ENCODE measurements around the gene SAE1. TPM values are rescaled to one million over a fixed set of nuclear protein-coding genes. Genes with fewer than 3 reads are reported as not detected.

The SAE1 gene
- 100 to 1,000 TPM in 1 of 2 donors, 10 to 100 TPM in 1; 95.6 to 158 TPM for total RNA-seq

GRCh38 chr19:47130589-47131227, at the start of gene SAE1:
SAE1 (plus strand) TSS chr19:47130835; CDS start chr19:47130931, 96 bp downstream.
- Mint-ChIP-seq H3K4me3 (peak within 1 kb of the TSS; percentile 96), H3K27ac (peak within 1 kb of the TSS; percentile 97), H3K9me3 (peaks cover 3% of the 10 kb centered on the region), H3K36me3 (peaks cover 25% of the 10 kb centered on the region), H3K4me1 (ENCODE audit: low read depth in 2 of 2) (peaks cover 40 to 48% of the 10 kb centered on the region in 2 donors), H3K27me3 (no peaks in the 10 kb centered on the region)
- DNase-seq (ENCODE audit: low spot score) (peak; percentile 96), ATAC-seq (peak; percentile 95)

DNA sequence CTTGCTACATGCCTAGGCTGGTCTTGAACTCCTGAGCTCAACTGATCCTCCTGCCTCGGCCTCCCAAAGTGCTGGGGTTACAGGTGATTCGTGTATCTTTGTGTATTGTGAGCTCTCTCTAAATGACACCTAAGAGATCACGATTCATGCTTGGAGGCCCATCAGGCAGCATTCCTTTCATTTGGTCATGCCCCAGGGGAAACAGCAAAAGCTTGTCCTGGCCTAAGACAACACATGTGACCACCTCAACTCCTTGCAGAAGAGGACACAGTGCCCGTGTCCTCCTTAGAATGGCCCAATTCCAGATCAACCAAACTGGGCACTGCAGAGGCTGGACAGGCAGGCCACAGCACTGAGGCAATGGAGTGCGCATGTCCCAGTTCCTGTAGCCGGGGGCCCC, 49.5 kb upstream of the SAE1 start:
- Mint-ChIP-seq H3K27ac (no peak overlapping the region), H3K27me3 (no peaks in the 10 kb centered on the region), H3K36me3 (peaks cover 5% of the 10 kb centered on the region), H3K4me3 (no peak overlapping the region), H3K4me1 (ENCODE audit: low read depth in 2 of 2) (peaks cover 4 to 6% of the 10 kb centered on the region in 2 donors), H3K9me3 (no peaks in the 10 kb centered on the region)
- ATAC-seq (no peak), DNase-seq (ENCODE audit: low spot score) (no peak)

- Mint-ChIP-seq H3K27ac (no peak overlapping the region), H3K4me1 (ENCODE audit: low read depth in 2 of 2) (peaks cover 4 to 6% of the 10 kb centered on the region in 2 donors), H3K4me3 (no peak overlapping the region), H3K36me3 (peaks cover 5% of the 10 kb centered on the region), H3K27me3 (no peaks in the 10 kb centered on the region), H3K9me3 (no peaks in the 10 kb centered on the region)
- DNase-seq (ENCODE audit: low spot score) (no peak), ATAC-seq (no peak)
Observed at GRCh38 chr19:47082493-47082892, 48.1 kb upstream of the SAE1 start.

DNA sequence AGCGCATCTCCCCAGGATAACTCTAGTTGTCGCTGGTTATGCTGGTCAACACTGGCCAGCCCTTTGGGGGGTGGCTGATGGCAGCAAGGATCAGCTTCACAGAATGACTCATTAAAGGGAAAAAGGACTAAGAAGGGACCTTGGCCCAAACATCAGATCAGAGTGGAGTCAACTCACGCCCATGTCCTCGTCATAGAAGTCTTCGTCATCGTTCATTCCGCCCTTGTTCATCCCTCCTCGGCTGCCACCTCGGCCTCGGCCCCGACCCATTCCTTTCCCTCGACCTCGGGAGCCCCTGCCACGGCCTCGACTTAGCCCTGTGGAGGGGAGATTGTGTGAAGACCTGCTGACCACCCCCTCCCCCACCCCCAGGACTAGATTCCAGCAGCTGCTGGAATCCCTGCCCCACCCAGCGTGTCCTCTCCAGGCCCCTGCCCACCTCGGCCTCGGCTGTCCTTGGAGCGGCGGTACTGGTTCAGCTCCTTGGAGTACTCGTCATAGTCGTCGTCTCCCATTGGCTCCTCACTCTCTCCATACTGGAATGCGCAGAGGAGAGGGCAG, 45.7 kb upstream of the SAE1 start:
- DNase-seq (ENCODE audit: low spot score) = no peak
- ATAC-seq = no peak
- no peaks in the 10 kb centered on the region for H3K9me3 Mint-ChIP-seq
- H3K4me3 Mint-ChIP-seq = no peak overlapping the region
- peaks cover 9 to 11% of the 10 kb centered on the region in 2 donors for H3K4me1 Mint-ChIP-seq (ENCODE audit: low read depth in 2 of 2)
- H3K27me3 Mint-ChIP-seq = no peaks in the 10 kb centered on the region
- peaks cover 5% of the 10 kb centered on the region for H3K36me3 Mint-ChIP-seq
- H3K27ac Mint-ChIP-seq = peak overlapping the region in 1 of 2 donors; percentile 54

- no peaks in the 10 kb centered on the region for H3K9me3 Mint-ChIP-seq
- ATAC-seq (no peak), DNase-seq (ENCODE audit: low spot score) (no peak)
- peaks cover 13% of the 10 kb centered on the region for H3K36me3 Mint-ChIP-seq
- no peak overlapping the region for H3K4me3 Mint-ChIP-seq
- no peaks in the 10 kb centered on the region for H3K27me3 Mint-ChIP-seq
- peak overlapping the region; percentile 18 to 47 for H3K27ac Mint-ChIP-seq
- H3K4me1 Mint-ChIP-seq (ENCODE audit: low read depth in 2 of 2) = peaks cover 13 to 17% of the 10 kb centered on the region in 2 donors
Observed at GRCh38 chr19:47086280-47086679, 44.4 kb upstream of the SAE1 start.

DNA sequence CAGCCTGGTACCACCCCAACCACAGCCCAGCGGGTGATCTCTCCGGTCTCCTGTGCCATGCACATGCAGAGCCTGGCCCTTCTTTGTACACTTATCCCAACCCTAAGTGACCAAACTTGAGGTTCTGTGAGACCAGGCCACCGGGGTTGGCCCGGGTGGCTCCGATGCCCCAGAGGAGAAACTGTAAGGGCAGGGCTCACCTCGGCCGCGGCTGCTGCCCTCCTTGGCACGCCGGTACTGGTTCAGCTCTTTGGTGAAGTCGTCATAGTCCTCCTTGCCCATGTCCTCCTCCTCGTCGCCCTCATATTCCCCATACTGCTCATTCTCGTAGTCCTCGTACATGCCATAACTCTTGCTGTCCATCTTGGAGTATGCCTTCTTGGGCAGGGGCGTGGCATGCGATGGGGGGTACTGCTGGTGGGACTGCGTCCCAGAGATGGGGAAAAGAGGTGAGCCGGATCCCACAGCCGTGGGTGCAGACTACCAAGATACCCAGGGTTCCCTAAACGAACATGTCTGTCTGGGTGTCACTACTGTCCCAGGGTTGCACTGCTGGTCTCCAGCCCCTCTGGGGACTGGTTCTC, 40.8 kb upstream of the SAE1 start:
- Mint-ChIP-seq H3K36me3 (peaks cover 25% of the 10 kb centered on the region), H3K4me3 (peak overlapping the region; percentile 76), H3K27me3 (no peaks in the 10 kb centered on the region), H3K27ac (peak overlapping the region; percentile 64 to 100), H3K4me1 (ENCODE audit: low read depth in 2 of 2) (peaks cover 35 to 36% of the 10 kb centered on the region in 2 donors), H3K9me3 (no peaks in the 10 kb centered on the region)
- no peak for ATAC-seq
- no peak for DNase-seq (ENCODE audit: low spot score)

DNA sequence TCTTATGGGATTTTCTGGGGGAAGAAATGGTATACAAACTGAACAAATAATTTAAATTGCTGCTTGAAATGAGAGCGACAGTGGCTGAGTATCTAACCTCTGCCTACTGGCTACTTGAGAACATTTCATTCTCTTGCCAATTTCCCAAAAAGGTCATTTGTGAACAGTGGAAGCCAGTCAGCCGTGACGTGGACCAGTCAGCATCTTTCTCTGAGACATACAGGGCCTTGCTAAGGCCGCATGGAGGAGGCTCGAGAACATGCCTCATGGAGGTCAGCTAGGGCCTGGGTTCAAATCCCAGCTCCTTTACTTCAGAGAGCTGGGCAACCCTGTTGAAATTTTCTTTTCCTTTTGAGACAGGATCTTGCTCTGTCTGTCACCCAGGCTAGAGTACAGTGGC, 37.4 kb upstream of the SAE1 start:
- Mint-ChIP-seq H3K4me1 (ENCODE audit: low read depth in 2 of 2) (peaks cover 57 to 59% of the 10 kb centered on the region in 2 donors), H3K36me3 (peaks cover 25% of the 10 kb centered on the region), H3K4me3 (peak overlapping the region; percentile 100), H3K27ac (peak overlapping the region; percentile 100), H3K9me3 (no peaks in the 10 kb centered on the region), H3K27me3 (no peaks in the 10 kb centered on the region)
- no peak for DNase-seq (ENCODE audit: low spot score)
- peak in 1 of 2 donors; percentile 4 for ATAC-seq

DNA sequence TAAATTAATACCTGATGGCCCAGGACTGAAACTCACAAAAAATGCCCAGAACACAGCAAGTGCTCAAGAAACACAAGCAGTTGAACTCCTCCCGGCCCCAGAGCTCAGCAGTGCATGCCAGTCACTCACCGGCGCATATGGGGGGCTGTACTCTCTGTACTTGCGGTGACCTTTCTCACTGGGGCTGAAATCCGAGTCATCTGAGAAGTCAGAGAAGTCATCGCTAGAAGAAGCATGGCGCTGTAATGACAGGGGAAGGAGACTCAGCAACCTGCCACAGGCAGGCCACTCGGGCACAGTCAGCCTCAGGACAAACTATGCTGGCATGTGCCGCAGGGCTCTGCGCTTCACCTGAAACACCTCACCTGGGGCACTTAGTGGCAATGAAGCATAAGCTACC, 36.8 kb upstream of the SAE1 start:
- Mint-ChIP-seq H3K36me3 (peaks cover 25% of the 10 kb centered on the region), H3K4me3 (peak overlapping the region; percentile 100), H3K27ac (peak overlapping the region; percentile 100), H3K4me1 (ENCODE audit: low read depth in 2 of 2) (peaks cover 63% of the 10 kb centered on the region in 2 donors), H3K9me3 (no peaks in the 10 kb centered on the region), H3K27me3 (no peaks in the 10 kb centered on the region)
- ATAC-seq = peak; percentile 40 to 80
- peak; percentile 67 for DNase-seq (ENCODE audit: low spot score)

DNA sequence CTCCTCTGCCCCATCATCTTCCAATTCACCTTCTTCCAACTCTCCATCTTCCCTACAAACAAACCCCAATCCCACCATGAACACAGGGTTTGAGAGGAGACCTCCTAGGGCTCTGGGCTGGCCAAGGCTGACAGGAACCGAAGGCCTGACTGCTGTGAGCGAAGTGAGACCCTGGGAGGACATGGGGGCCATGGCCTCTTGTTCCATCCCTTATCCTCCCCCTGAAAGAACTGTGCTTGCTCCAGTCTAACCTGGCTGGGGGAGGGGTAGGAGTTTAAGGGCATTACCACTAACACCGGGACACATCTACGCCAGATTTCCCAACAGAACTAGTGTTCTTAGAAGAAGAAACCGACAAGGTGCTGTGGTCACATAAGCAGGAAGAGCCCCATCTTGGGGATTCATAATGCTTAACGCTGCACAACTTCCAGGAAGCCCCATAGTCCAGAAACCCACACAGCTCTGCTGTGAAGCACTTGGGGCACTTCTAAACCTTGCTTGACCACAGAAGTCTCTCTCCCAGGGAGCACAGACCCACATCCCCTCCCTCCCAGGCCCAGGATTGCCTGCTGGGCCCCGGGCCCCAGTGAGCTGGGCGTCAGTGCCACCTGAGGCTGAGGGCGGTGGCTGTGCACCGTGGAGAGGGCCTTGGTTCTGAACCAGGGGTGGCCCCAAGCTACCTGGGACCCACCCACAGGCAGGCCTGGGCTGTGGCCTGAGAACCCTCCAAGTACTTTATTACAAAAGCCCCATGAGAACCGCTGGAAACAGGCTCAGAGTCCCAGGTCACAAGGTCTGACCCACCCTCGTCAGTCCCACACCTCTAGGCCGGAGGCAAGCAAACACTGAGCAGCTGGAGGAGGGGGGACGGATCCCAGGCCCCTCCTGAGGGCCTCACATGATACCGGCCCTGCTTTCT, 35.8 kb upstream of the SAE1 start:
- H3K27me3 Mint-ChIP-seq = no peaks in the 10 kb centered on the region
- H3K4me3 Mint-ChIP-seq = peak overlapping the region; percentile 100
- no peaks in the 10 kb centered on the region for H3K9me3 Mint-ChIP-seq
- peak overlapping the region; percentile 100 for H3K27ac Mint-ChIP-seq
- DNase-seq (ENCODE audit: low spot score) (peak; percentile 90), ATAC-seq (peak; percentile 88 to 92)
- H3K4me1 Mint-ChIP-seq (ENCODE audit: low read depth in 2 of 2) = peaks cover 60 to 63% of the 10 kb centered on the region in 2 donors
- peaks cover 25% of the 10 kb centered on the region for H3K36me3 Mint-ChIP-seq

DNA sequence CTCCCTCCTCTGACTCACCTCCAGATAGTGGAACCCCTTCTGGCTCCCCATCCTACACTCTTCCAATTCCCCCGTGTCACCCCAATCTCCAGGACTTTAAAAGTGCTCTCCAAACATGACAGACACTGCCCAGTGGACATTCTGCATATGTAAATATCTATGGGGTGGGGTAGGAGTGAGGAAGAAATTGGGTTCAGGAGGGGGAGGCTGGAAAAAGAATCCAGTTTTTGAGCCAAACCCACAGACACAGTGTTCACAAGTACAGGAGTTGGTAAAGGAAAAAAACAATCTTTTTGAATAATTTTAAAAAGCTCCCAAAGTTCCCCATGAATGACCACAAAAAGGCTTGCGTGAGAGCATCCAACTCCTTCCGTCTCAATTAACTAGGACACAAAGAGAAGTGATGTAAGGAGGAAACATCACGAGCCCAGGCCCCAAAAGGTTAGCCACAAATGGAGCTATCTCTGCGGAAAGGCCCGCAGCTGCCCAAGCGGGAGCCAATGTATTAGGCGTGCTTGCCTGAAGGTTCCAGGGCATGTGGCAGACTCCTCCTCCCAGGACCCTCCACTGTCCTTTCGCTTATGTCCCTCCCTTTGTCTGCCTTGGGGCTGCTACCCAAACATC, 35.0 kb upstream of the SAE1 start:
- no peaks in the 10 kb centered on the region for H3K9me3 Mint-ChIP-seq
- peaks cover 20% of the 10 kb centered on the region for H3K36me3 Mint-ChIP-seq
- H3K27ac Mint-ChIP-seq = peak overlapping the region; percentile 100
- H3K4me3 Mint-ChIP-seq = peak overlapping the region; percentile 100
- DNase-seq (ENCODE audit: low spot score) (no peak), ATAC-seq (no peak)
- H3K4me1 Mint-ChIP-seq (ENCODE audit: low read depth in 2 of 2) = peaks cover 58 to 61% of the 10 kb centered on the region in 2 donors
- no peaks in the 10 kb centered on the region for H3K27me3 Mint-ChIP-seq

- DNase-seq (ENCODE audit: low spot score) (no peak), ATAC-seq (no peak)
- Mint-ChIP-seq H3K4me1 (ENCODE audit: low read depth in 2 of 2) (peaks cover 54 to 59% of the 10 kb centered on the region in 2 donors), H3K27me3 (no peaks in the 10 kb centered on the region), H3K27ac (peak overlapping the region; percentile 100), H3K36me3 (peaks cover 17% of the 10 kb centered on the region), H3K9me3 (no peaks in the 10 kb centered on the region), H3K4me3 (peak overlapping the region; percentile 100)
Observed at GRCh38 chr19:47096100-47096704, 34.4 kb upstream of the SAE1 start.

DNA sequence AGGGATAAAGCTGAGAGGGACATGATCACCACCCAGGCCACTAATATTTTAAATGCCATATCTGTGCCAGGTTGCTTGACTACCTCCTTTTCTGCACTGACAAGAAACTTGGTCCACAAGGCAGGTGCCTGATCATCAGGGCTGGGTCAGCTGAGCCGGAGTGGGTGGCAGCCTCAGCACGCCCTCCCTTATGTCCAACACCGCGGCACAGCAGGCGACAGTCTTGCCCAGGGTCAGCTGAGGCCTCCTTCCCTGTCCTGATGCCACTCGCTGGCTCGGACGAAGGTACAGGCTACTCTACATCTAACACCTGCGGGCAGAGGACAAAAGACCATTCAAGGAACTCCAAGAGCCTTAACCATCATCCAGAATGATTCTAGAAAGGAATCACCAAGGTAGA, 33.9 kb upstream of the SAE1 start:
- peaks cover 17% of the 10 kb centered on the region for H3K36me3 Mint-ChIP-seq
- no peak for DNase-seq (ENCODE audit: low spot score)
- no peaks in the 10 kb centered on the region for H3K9me3 Mint-ChIP-seq
- ATAC-seq = no peak
- H3K4me1 Mint-ChIP-seq (ENCODE audit: low read depth in 2 of 2) = peaks cover 54 to 59% of the 10 kb centered on the region in 2 donors
- H3K27ac Mint-ChIP-seq = peak overlapping the region; percentile 100
- H3K4me3 Mint-ChIP-seq = peak overlapping the region; percentile 36
- H3K27me3 Mint-ChIP-seq = no peaks in the 10 kb centered on the region

All from natural killer cell treated with Interleukin-12 subunit alpha and Interleukin-12 subunit beta and Interleukin-15 and Interleukin-18, amount 100 ng/mL, for 72 hours (primary cell).